IMR-90 (cell line): ENCODE measurements around the gene NOXO1. TPM values are rescaled to one million over a fixed set of nuclear protein-coding genes. Genes with fewer than 3 reads are reported as not detected.

ENCODE experiments used
- ATAC-seq: fragments of 200-7000 bp; cut with Tn5 transposase; 2 replicates; pipeline ENCODE4 v1.9.1; 2020; ENCODE audit warnings: low read depth, mild to moderate bottlenecking, moderate library complexity
- BruUV-seq: library from RNA; stranded (reverse); fragments of 400-500 nt; replicated peaks from 2 replicates; lab custom pipeline; 2021; lab: Mats Ljungman, UMichigan
- CTCF ChIA-PET: fragments of 300-600 bp; formaldehyde crosslinking; extraction: SDS; loops from one replicate; lab custom pipeline; 2021; ENCODE audit warnings: antibody characterized with exemption; lab: Yijun Ruan, JAX
- POLR2A ChIA-PET: fragments of 300-600 bp; sonication (Branson Sonifier 250); formaldehyde crosslinking; loops from one replicate; lab custom pipeline; 2022; ENCODE audit warnings: antibody characterized with exemption; ENCODE audit not compliant: unreplicated experiment; lab: Charles Lee
- DNase-seq: peaks from one replicate; pipeline ENCODE4 v3.0.0; 2013
- H2AFZ ChIP-seq: replicated peaks from 2 replicates; pipeline ENCODE3; 2013; ENCODE audit warnings: low read length, mild to moderate bottlenecking; ENCODE audit not compliant: poor library complexity
- H2AK5ac ChIP-seq: 2 replicates; pipeline ENCODE4 v1.6.1; 2013; ENCODE audit warnings: low read depth, low read length, inconsistent platforms
- H2AK9ac ChIP-seq: replicated peaks from 2 replicates; pipeline ENCODE3; 2013; ENCODE audit warnings: mild to moderate bottlenecking, low read depth, low read length, moderate library complexity; ENCODE audit not compliant: poor library complexity
- H2BK120ac ChIP-seq: 2 replicates; pipeline ENCODE4 v1.6.1; 2013; ENCODE audit warnings: low read depth, low read length, inconsistent platforms
- H2BK15ac ChIP-seq: 3 replicates; pipeline ENCODE4 v1.6.1; 2013; ENCODE audit warnings: low read depth, low read length, inconsistent platforms
- H2BK20ac ChIP-seq: 2 replicates; pipeline ENCODE4 v1.6.1; 2013; ENCODE audit warnings: low read depth, mild to moderate bottlenecking, inconsistent platforms, low read length, moderate library complexity
- H2BK5ac ChIP-seq: 2 replicates; pipeline ENCODE4 v1.6.1; 2013; ENCODE audit warnings: mild to moderate bottlenecking, low read depth, low read length, inconsistent platforms; ENCODE audit not compliant: poor library complexity, severe bottlenecking
- H3K14ac ChIP-seq: replicated peaks from 2 replicates; pipeline ENCODE4 v1.6.1; 2013; ENCODE audit warnings: low read depth, low read length, inconsistent platforms
- H3K18ac ChIP-seq: 2 replicates; pipeline ENCODE4 v1.6.1; 2013; ENCODE audit warnings: low read depth, low read length, control low read depth
- H3K23ac ChIP-seq: 2 replicates; pipeline ENCODE4 v1.6.1; 2013; ENCODE audit warnings: low read depth, low read length, inconsistent platforms
- H3K27ac ChIP-seq: 2 replicates; pipeline ENCODE4 v1.5.1; 2013; ENCODE audit warnings: mild to moderate bottlenecking, control low read depth, low read length; ENCODE audit not compliant: insufficient read depth
- H3K27me3 ChIP-seq: 2 replicates; pipeline ENCODE4 v1.6.1; 2013; ENCODE audit warnings: low read length; ENCODE audit not compliant: control insufficient read depth, insufficient read depth
- H3K36me3 ChIP-seq: 2 replicates; pipeline ENCODE4 v1.6.1; 2013; ENCODE audit warnings: low read length, mixed read lengths; ENCODE audit not compliant: control insufficient read depth, insufficient read depth
- H3K4ac ChIP-seq: 2 replicates; pipeline ENCODE4 v1.6.1; 2013; ENCODE audit warnings: low read depth, low read length, inconsistent platforms
- H3K4me1 ChIP-seq: 2 replicates; pipeline ENCODE4 v1.6.1; 2013; ENCODE audit warnings: low read length, mixed read lengths; ENCODE audit not compliant: control insufficient read depth, insufficient read depth
- H3K4me2 ChIP-seq: 2 replicates; pipeline ENCODE4 v1.6.1; 2013; ENCODE audit warnings: low read depth, mild to moderate bottlenecking, control low read depth, low read length, moderate library complexity
- H3K4me3 ChIP-seq: 2 replicates; pipeline ENCODE4 v1.5.1; 2013; ENCODE audit warnings: low read depth, mild to moderate bottlenecking, control low read depth, low read length, moderate library complexity; ENCODE audit not compliant: insufficient read depth
- H3K56ac ChIP-seq: 2 replicates; pipeline ENCODE4 v1.6.1; 2013; ENCODE audit warnings: low read length, inconsistent platforms; ENCODE audit not compliant: insufficient read depth; ENCODE audit errors: extremely low read depth
- H3K79me1 ChIP-seq, 2 experiments: 2 replicates each; pipeline ENCODE4 v1.6.1; 2013; ENCODE audit warnings: low read length in 2 of 2, inconsistent platforms in 1 of 2, low read depth in 1 of 2
- H3K9ac ChIP-seq: 2 replicates; pipeline ENCODE4 v1.6.1; 2013; ENCODE audit warnings: low read depth, low read length, control low read depth
- H3K9me1 ChIP-seq: 2 replicates; pipeline ENCODE4 v1.6.1; 2013; ENCODE audit warnings: low read length, inconsistent platforms; ENCODE audit not compliant: insufficient read depth
- H3K9me3 ChIP-seq: 2 replicates; pipeline ENCODE4 v1.6.1; 2013; ENCODE audit warnings: low read length; ENCODE audit not compliant: control insufficient read depth, insufficient read depth
- H4K20me1 ChIP-seq: 2 replicates; pipeline ENCODE4 v1.6.1; 2013; ENCODE audit warnings: low read length, inconsistent platforms; ENCODE audit not compliant: insufficient read depth
- H4K5ac ChIP-seq: 2 replicates; pipeline ENCODE4 v1.6.1; 2013; ENCODE audit warnings: mild to moderate bottlenecking, low read depth, low read length, control low read depth
- H4K8ac ChIP-seq, 2 experiments: 2 replicates each; pipeline ENCODE4 v1.6.1; 2013; ENCODE audit warnings: low read depth in 2 of 2, low read length in 2 of 2, control low read depth in 1 of 2, inconsistent platforms in 1 of 2
- H4K91ac ChIP-seq: 2 replicates; pipeline ENCODE4 v1.6.1; 2013; ENCODE audit warnings: low read depth, low read length, inconsistent platforms; ENCODE audit not compliant: insufficient read depth
- CHD1 ChIP-seq: IDR thresholded peaks from 2 replicates; pipeline ENCODE4 v1.6.1; 2012; ENCODE audit warnings: low read depth, low read length, improper control_type of control experiment
- CTCF ChIP-seq: conservative IDR thresholded peaks from 2 replicates; pipeline ENCODE4 v1.5.1; 2012; ENCODE audit warnings: mild to moderate bottlenecking, low read depth, low read length, improper control_type of control experiment
- MXI1 ChIP-seq: IDR thresholded peaks from 2 replicates; pipeline ENCODE4 v1.6.1; 2012; ENCODE audit warnings: low read depth, mild to moderate bottlenecking, low read length, moderate library complexity, borderline replicate concordance
- SMC3 ChIP-seq: fragments of 150-350 bp; IDR thresholded peaks from 2 replicates; pipeline ENCODE4 v1.6.1; 2016; ENCODE audit warnings: low read depth, mild to moderate bottlenecking, antibody characterized with exemption, low read length, moderate library complexity
- WGBS, 2 experiments: methylation state at CpG; one replicate each; pipeline versions ENCODE4 v1.1.5 to v1.1.7; 2013; ENCODE audit warnings: missing lambda C conversion rate in 2 of 2; ENCODE audit not compliant: insufficient read length in 1 of 2; ENCODE audit errors: extremely low coverage in 2 of 2; 5-methylcytosine and 5-hydroxymethylcytosine counted together
- dilution Hi-C: fragments of 300-500 bp; cut with HindIII; formaldehyde crosslinking; loops from one replicate; pipeline ENCODE4 v1.14.3; 2018; ENCODE audit warnings: low sequenced_read_pairs; ENCODE audit not compliant: unreplicated experiment
- in situ Hi-C: fragments of 300-500 bp; cut with MboI; formaldehyde crosslinking; loops from 3 replicates; pipeline ENCODE4 v1.14.3; 2019; ENCODE audit warnings: low sequenced_read_pairs, inconsistent platforms, mixed read lengths
- intact Hi-C: fragments of 100-400 bp; cut with micrococcal nuclease; formaldehyde crosslinking; loops from 2 replicates; pipeline ENCODE4 v1.10.0; 2022
- polyA plus RNA-seq, 3 experiments: library from polyadenylated mRNA; depleted of rRNA; stranded (reverse); fragments of >200 nt; gene quantifications; 2 replicates each; pipeline ENCODE4 v1.2.3, GENCODE V29; 2012; ENCODE audit warnings: low replicate concordance in 1 of 3
- total RNA-seq: library from RNA; depleted of rRNA; stranded (reverse); fragments of >200 nt; gene quantifications from 2 replicates; pipeline ENCODE4 v1.2.3, GENCODE V29; 2012

Gene NOXO1
- total and polyA plus RNA-seq, 2 of the 4 experiments (the other 2 are of a cell fraction): 0.56 TPM; not detected in 1

DNA sequence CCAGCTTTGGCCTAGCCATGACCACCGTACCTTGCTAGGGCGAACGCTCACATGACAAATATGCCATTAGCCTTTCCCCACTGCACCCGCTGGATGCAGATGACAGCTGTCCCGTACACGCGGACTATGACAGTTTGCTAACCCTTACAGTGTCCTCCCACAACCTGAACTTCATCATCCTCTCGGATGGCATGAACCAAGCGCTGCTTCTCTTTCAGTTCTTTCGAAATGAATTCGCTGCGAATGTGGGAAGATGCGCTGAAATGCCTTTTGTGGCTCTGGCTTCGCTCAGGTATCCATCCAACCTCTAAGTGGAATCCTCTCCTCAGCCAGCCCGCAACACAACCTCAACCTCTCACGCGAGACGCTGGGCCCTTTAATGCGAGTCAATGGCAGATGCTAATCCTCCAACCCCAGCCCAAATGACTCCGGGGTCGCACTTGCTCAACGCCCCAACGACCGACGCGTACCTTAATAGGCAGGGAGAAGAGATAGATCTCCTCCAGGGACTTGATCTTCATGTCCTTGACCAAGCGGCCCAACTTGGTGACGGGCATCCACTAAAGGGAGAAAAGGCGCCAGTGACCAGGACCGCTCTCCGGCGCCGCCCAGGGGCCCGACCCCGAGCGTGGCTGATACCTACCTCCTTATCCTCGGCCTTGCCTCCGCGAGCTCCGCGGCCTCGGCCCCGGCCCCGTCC, 17.3 kb downstream of the NOXO1 start:
- no TSS peak for BruUV-seq

More for the DNA sequence above, 17.3 kb downstream of the NOXO1 start:
- ChIA-PET CTCF (interaction anchor here (0.9 to 1.0 kb wide), 2 partner anchors 151 to 177 kb away, joined by 3 read pairs; no protein-coding TSS in a partner anchor), POLR2A (interaction anchor here (0.9 to 1.0 kb wide), 3 partner anchors 14 to 176 kb away, joined by 3 to 9 read pairs (median 3); no protein-coding TSS in a partner anchor)
- Histone ChIP-seq H4K8ac (peak overlapping the region in 1 of 2 experiments; percentile 7; a peak in 1 of 4 replicates), H2AK5ac (peak overlapping the region; percentile 58), H4K91ac (peak overlapping the region; percentile 11; the same call in 1 of the 2 replicates), H3K4me2 (peak overlapping the region; percentile 84), H3K27ac (peak overlapping the region; percentile 62), H3K4ac (peak overlapping the region; percentile 64), H4K5ac (no peak overlapping the region), H3K4me3 (peak overlapping the region; percentile 87), H3K23ac (peak overlapping the region; percentile 37), H2BK120ac (no peak overlapping the region), H3K9me1 (0 out of 2 replicates have a peak, but pooled peaks cover 6% of the 10 kb centered on the region), H3K27me3 (no peaks in the 10 kb centered on the region), H3K18ac (no peak overlapping the region), H3K9me3 (no peaks in the 10 kb centered on the region), H4K20me1 (peaks cover 43% of the 10 kb centered on the region), H3K9ac (peak overlapping the region; percentile 85), H3K79me1 (peaks cover 3 to 53% of the 10 kb centered on the region in 2 experiments), H2BK20ac (no peak overlapping the region), H3K14ac (peak overlapping the region; percentile 94), H2BK5ac (no peak overlapping the region), H3K36me3 (peaks cover 27% of the 10 kb centered on the region), H3K4me1 (peaks cover 12% of the 10 kb centered on the region), H2AK9ac (peak overlapping the region; percentile 97), H2AFZ (no peak overlapping the region), H3K56ac (peak overlapping the region; percentile 73), H2BK15ac (no peak overlapping the region)
- in situ Hi-C loops: no loop called here
- intact Hi-C loops: no loop called here
- 6% methylated on average over 9 of the region's 44 CpGs; no CpG with 5 or more reads in 1 of the 2 experiments for WGBS, 2 experiments
- ATAC-seq: peak; percentile 8
- TF ChIP-seq CHD1 (no peak), CTCF (0 out of 2 replicates have a peak, but pooled peaks have one; percentile 3), MXI1 (0 out of 2 replicates have a peak, but pooled peaks have one; percentile 42), SMC3 (no peak)
- dilution Hi-C loops: no loop called here
- DNase-seq: no peak
